Stimulated activated CD4-positive, alpha-beta T cell treated with anti-CD3 and anti-CD28 coated beads, TNF-alpha, amount 100 ng/mL, for 24 hours (primary cell): ENCODE data around the gene ITGB3.
"Not testable (repeated sequence)": the region's sequence is repeated elsewhere in the genome, so short reads cannot be mapped to it uniquely, and the experiment has no call there.

Experiments
- DNase-seq, 3 experiments: peaks; one replicate each; pipeline ENCODE4 v3.0.0-alpha.2; 2020; ENCODE audit warnings: low read depth in 3 of 3

Gene ITGB3

DNA sequence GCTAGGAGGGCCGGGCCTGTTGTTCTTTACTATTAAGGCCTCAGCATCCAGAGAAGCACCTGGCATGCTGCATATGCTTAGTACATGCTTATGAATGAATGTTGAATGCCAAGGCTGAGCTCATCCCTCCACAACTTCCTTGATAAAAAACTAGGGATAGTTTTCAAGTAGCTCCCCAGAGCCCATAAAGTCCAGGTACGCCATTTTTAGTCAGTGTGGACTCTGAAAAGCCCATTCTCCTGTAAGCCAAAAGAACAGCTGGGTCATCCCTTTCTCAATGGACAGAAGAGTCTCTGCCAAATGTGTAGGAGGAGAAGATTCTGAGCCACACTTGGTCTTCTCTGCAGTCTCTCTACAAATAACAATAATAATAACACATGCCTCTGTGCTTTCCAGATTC is 8.9 kb upstream of the ITGB3 start:
- DNase-seq: no peak

DNA sequence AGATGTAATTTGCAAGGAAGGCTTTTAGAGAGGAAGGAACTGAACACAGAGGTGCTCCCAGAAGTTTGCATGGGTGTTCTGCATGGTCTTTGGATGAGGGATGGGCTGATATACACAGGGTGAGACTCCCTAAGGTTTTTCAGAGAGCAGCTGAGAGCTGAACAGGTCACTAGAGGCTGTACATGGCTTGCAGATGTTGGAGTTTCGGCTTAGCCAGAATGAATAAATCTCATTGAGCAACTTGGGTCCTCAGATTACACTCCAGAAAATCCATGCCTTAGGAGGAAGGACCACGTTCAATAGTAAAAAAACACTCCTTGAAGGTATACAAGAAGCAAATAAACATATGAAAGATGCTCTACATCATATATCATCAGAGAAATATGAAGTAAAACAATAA is 7.5 kb upstream of the ITGB3 start:
- no peak for DNase-seq

DNA sequence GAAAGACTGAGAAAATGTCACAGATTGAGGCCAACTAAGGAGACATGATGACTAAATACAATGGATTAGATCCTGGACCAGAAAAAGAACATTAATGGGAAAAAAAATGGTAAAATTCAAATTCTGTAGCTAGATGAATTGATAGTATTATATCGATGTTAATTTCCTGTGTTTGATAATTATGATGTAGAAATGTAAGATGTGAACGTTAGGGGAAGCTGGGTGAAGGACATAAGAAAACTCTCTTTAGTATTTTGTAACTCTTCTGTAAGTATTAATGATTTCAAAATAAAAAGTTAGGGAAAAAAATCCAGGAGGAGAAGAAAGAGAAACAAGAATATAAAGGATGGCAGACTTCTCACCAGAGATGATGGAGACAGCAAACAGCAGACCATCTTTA is 2.8 kb upstream of the ITGB3 start:
- no peak for DNase-seq

DNA sequence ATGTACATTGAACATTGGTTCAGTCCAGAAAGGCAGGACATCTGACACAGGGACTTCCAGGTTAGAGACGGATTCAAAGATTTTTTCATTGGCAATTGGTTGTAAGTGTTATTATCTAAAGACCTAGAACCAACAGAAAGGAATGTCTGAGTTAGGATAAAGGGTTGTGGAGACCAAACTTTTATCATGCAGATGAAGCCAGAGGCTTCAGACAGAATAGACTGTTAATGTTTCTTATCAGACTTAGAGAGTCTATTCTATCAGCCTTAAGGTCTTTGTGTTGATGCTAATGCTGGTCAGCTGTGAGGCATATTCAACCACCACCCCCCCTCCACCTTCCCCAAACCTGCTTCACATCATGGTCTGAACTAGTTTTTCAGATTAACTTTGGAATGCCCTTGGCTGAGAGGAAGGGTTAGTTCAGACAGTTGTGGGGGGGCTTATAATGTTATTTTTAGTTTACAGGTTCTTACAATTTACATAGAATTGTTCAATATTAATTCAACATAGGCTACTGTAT is 2.1 kb upstream of the ITGB3 start:
- DNase-seq: no peak

DNA sequence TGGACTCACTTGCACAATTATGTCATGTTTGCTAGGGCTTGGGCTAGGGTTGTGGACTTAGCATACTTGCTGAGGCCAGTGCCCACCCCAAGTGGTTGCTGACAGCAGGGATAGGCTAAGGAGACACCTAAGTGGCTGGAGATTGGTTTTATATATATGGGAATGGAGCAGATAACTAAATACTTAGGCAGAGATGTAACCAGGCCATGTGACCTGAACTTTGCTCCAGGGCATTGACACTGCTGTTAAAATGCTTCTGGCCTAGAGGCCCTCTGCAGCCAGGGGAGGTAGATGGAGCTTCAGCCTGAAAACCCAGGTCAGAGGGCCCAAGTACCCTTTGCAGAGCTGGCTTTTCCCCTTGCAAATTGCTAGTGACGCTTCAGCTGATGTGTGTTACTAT is 1.4 kb upstream of the ITGB3 start:
- no peak for DNase-seq

DNA sequence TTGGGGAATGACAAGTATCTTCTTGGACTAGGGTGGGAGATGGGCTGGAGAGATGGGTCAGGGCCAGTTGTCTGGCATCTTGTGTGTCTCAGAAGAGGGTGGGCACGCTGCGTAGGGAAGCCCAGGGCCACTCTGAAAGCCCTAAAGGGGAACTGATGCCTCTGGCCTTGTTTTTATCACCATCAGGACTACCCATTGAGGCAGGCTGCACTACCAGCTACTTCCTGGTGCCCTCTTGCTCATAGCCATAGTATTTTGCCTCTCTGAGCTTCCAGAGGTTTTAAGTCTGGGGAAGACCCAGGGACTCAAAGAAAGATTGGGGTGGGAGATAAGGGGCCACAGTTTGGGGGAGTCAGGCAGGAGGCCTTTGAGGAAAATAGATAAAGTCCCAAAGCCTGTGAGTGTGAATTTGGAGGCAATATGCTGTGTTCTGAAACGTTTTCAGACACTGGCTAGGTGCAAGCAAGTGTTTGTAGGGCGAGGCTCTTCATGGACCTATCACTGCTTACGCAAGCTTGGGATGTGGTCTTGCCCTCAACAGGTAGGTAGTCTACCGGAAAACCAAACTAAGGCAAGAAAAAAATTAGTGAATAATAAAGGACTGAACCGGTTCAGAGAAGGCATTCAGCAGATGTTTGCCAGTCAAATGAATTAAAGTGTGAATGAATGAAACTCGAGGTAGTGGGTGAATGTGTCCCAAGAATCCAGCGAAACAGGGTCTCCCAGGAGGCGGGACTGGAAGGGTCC is 688 bp upstream of the ITGB3 start:
- DNase-seq: no peak

DNA sequence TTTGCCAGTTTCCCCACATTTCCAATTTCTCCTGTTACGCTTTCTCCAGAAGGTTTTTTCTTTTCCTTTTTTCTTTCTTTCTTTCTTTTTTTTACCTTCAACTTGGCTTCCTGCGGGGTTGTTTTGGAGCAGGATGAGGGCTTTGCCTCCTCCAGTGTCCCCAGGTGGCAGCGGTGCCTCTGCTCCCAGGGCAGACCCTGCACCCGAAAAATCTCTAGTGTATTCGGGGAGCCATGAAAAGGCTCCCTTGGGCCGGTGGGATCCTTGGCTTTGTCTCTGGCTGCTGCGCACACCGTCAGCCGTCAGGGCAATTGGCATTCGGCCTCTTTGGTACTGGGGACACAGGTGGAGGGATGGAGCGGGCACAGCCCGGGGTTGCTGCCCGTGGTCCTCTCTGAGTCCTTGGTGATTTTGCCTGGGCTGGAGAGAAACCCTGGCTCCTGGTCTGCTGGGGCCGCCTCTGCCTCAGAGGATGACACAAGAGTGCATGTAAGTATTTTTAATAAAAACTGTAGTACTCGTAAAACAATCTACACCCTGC is 846 bp downstream of the ITGB3 start:
- no peak for DNase-seq

DNA sequence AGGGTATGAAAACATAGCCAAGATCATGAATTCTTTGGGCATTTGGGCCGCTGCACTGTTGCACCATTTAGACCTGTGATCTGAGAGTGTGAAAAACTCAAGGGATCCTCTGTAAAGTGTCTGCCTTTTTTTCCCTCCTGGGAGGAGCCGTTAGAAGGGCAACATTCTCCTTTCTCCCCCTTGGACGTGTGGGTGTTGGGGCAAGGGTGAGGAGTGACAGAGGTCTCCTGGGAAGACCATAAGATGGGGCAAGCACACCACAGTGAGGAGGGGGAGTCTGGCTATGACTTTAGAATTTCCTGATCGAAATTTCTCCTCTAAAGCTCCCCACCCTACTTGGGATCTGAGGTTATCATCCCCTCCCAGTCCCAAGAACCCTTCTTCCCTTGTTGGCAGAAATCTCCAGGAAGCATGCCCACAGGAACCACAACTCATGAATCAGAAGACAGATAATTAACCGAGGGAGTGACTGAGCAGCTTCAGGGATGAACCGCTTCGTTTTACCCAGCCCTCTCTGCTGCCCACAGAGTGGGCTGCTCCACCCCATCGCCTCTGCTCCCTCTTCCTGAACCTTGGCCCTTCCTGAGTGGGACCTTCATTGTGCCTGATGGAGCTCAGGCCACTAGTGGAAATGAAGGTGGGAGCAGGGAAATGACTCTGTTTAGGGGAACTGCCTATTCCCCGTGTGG is 4.2 kb downstream of the ITGB3 start:
- DNase-seq: no peak

DNA sequence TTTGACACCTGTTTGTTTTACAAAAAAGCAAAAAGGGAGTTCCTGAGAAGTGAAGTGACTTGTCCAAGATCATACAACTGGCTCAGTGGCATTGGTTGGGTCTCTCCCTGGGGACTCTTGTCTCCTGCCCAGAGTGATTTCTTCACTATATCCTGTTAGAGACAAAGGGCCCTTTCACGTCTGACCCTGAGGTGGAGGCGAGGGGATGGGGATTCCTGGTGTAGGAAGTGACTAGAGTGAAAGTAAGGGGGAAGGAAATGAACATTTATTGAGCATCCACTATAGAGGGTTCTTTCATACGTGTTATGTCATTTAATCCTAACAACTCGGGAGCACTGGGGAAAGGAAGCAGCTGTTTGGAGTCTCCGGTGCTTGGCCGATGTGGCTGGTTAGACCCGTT is 9.0 kb downstream of the ITGB3 start:
- no peak for DNase-seq

DNA sequence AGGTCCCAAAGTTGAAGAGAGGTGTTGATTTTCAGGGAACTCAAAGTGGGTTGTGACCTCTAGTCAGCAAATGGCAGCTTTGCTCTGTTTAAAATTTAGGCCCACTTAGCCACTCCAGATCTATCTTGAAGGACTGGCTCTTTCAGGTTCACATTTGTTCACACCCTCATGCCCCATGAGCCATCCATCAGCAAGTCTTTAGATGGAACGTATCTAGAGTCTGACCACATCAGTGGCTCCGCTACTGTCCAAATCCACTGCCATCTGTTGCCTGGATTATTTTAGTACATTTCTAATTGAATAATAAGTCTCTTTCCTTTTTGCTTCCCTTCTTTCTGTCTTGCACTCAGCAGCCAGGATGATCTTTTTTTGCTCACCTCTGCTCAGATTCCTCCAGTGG is 10.5 kb downstream of the ITGB3 start:
- no peak for DNase-seq

DNA sequence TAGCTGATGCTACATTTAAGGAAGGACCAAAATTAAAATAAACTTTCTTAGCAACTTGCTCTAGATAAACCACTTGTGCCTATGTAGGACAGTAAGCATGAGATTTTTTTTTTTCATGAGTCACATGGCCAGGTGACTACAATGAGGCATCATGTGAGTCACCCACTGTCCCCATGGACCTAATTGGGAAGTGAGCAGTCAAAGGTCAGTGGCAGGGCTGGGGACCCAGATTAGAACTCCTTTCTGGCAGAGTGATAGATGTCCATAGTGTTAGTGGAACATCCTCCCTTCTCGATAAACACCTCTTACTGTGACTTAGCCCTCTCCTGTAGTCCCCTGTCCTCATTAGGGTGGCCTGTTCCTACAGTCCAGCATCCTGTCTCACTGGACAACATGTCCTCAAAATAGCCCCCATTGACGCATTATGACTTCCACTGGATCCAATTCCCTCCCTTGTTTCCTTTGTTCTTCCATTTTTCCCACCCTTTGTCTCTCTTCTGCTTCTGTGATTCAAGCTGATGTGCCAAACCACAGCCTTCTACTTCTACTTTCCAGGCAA is 12.4 kb downstream of the ITGB3 start:
- DNase-seq: no peak

DNA sequence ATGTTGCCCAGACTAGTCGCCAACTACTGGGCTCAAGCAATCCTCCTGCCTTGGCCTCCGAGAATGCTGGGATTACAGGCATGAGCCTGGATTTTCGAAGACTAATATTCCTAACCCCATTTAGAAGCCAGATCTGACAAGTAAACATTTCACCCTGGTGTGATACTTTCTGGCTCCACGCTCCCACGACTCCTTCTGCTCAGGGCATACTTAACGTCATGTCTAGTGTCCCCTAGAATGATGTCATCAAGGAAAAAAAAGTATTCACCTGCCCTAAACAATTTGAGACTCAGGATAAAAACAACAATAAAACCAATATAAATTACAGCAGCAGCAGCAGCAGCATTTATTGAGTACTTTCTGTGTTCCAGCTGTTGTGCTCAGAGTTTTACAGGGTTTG is 13.2 kb downstream of the ITGB3 start:
- DNase-seq: no peak

DNA sequence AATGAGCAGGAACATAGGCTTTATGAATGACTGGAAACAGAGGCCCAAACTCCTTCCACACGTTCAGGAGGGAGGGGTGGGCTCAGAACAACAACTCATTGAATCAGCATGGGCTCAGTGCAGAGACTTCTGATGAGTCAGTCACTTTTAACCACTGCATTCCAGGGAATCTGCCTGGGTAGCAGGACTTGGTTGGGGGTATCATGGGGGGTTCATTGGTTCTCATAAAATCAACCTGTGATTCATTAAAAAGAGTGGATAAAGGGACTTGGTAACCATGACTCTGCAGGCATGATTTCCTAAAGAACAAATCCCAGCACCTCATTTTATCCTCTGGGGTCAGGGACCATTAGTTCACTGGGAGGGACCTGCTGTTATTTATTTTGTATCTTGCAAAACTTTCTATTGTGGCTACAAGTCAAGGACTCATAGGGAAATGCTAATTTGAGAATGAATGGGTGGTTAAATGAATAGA is 13.8 kb downstream of the ITGB3 start:
- DNase-seq: no peak

DNA sequence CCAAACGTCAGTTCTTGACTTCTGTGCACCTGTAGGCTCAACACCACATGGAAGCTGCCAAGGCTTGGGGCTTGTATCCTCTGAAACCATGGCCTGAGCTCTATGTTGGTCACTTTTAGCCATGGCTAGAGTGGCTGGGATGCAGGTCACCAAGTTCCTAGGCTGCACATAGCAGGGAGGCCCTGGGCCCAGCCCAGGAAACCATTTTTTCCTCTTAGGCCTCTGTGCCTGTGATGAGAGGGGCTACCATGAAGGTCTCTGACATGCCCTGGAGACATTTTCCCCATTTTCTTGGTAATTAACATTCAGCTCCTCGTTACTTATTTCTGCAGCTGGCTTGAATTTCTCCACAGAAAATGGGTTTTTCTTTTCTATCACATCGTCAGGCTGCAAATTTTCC is 15.3 kb downstream of the ITGB3 start:
- DNase-seq: not testable (repeated sequence)

DNA sequence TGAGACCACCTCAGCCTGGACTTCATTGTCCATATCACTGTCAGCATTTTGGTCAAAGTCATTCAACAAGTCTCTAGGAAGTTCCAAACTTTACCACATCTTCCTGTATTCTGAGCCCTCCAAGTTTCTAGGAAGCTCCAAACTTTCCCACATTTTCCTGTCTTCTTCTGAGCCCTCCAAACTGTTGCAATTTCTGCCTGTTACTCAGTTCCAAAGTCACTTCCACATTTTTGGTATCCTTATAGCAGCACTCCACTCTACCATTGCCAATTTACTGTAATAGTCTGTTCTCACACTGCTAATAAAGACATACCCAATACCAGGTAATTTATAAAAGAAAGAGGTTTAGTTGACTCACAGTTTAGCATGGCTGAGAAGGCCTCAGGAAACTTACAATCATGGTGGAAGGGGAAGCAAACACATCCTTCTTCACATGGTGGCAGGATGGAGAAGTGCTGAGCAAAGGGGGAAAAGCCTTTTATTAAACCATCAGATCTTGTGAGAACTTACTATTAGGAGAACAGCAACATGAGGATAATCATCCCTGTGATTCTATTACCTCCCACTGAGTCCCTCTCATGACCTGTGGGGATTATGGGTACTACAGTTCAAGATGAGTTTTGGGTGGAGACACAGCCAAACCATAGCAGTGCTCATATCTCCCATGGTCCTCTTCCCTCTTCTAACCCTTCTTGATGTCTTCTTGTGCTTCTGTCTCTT is 16.1 kb downstream of the ITGB3 start:
- DNase-seq: not testable (repeated sequence)

DNA sequence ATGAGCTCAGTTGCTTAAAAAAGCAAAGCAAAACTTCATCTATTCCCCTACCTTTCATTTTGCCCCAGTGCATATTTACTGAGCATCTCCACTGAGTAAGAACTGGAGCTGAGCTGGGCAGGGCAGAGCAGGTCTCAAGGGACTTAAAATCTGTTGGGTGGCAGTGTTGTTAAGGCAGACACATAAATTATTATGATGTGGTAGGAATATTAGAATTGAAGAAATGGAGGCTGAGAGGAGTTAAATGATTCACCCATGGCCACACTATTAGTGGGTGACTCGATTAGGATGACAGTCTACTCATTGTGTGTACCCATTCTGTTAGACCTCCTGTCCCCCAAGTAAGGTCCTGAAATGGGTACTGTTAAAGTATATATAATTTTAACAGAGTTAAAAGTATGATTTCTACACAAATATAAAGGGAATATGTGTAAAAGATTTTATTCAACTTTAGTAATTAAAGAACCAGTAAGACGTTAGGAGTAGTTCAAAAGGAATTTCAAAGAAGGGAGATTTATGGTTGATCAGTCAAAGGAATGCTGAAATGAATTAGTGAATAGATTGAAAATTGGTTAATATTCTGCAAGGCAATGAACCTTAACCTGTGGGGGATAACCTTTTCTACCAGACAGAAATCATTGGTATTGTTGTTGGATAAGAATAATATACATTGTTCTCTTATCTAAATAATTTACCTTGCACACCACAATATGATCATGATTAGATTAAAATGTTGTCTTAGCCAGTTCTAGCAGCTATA is 17.5 kb downstream of the ITGB3 start:
- no peak for DNase-seq

DNA sequence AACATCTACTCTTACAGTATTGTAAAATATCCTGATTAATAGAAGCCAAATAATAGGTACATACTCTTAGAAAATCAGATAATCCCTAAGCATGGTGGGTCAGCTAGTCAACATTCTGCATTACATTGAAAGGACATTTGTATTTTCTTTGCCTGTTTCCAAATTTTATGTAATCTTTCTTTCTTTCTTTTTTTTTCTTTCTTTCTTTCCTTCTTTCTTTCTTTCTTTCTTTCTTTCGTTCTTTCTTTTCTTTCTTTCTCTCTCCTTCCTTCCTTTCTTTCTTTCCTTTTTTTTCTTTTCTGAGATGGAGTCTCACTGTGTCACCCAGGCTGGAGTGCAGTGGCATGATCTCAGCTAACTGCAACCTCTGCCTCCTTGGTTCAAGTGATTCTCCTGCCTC is 18.9 kb downstream of the ITGB3 start:
- no peak for DNase-seq

DNA sequence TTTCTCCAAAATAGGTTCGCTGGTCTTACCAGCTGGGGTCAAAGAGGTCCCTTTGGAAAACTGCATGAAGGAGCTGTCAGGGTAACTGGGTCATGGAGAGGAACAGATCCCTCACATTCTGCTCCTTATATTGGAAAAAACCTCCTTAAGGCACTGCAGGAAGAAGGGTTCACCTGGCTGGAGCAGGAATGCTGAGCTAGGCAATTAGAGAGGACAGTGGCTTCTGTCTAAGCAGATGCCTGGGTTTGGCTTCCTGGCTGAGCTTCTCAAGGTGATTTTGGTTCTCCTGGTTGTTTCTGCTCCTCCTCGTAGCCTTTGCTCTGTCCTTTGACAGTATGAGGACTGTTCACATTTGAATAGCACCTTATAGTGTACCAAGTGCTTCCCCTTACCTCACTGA is 19.6 kb downstream of the ITGB3 start:
- no peak for DNase-seq

DNA sequence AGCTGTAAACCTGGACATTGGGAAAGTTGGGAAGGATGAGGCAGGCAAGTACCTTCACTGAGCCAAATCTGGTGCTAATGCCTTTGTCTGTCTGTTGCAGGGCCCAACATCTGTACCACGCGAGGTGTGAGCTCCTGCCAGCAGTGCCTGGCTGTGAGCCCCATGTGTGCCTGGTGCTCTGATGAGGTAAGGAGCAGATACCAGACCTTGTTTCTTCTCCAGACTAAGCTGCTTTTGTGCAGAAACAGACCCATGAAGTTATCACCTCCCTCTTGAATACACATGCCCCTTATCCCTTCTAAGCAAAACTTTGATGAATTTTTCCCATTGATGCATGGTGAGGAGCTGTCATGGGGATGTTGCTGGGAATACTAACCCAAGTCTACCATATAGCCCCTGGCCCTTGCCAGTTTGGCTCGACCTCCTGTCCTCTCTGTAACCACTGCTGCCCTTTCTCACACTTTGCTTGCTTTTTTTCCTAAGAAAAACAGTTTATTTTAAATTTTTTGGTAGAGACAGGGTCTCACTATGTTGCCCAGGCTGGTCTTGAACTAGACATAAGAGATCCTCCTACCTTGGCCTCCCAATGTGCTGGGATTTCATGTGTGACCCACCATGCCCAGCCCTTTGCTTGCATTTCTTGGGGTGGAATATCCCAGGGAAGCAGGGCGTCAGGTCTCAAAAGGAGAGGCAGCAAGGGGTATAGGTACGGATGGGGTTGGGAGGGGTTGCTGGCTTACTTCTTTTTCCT is 20.9 kb downstream of the ITGB3 start:
- DNase-seq: no peak

DNA sequence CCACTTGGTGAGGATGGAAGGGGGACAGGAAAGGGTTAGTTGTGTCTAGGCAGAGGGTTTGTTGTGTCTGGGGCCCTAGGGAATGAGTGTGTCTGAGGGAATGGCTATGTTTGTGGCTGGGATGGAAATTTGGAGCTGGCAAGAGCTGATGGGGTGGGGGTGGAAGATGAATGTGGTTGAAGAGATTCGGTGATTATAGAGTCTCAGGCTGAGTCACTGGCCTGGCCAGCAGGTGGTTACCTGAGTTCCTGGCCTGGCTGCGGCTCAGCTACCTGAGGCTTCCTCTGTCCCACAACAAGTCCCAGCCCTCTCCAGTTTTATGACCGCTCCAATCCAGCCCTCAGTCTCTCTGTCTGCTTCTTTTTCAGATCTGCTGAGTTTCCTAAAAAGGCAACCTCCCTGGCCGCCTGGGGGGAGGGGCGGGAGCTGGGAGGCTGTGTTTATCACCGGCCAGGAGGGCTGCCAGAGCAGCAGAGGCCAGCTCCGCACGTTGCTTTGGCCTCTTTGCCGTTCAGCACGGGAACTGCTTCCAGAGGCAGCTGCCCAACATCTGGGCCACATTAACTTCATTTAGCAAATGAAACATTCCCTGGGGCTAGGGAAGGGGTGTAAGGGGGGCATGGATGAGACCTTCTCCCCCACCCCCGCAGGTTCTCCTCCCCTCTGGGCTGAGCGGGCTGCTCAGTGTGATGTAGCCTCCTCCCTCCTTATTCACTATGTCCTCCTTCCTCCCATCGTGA is 21.8 kb downstream of the ITGB3 start:
- no peak for DNase-seq
